HepG2 (cell line): ENCODE measurements around the gene MRRF. TPM values are rescaled to one million over a fixed set of nuclear protein-coding genes. Genes with fewer than 3 reads are reported as not detected.

ENCODE experiments used
- ATAC-seq: fragments of 200-7000 bp; cut with Tn5 transposase; 3 replicates; pipeline ENCODE4 v1.9.1; 2020; ENCODE audit warnings: mild to moderate bottlenecking, moderate library complexity
- BruUV-seq: library from RNA; stranded (reverse); fragments of 400-500 nt; replicated peaks from 2 replicates; lab custom pipeline; 2021; lab: Mats Ljungman, UMichigan
- CTCF ChIA-PET: fragments of 300-600 bp; formaldehyde crosslinking; extraction: SDS; loops from one replicate; lab custom pipeline; 2021; ENCODE audit warnings: low total read pairs, inconsistent platforms, low intra/inter-chr PET ratio; lab: Yijun Ruan, JAX
- POLR2A ChIA-PET: fragments of 350-600 bp; sonication (Branson Sonifier 250); formaldehyde crosslinking; loops from one replicate; lab custom pipeline; 2020; ENCODE audit warnings: antibody characterized with exemption, inconsistent platforms; lab: Yijun Ruan, JAX
- DNase-seq: peaks from one replicate; pipeline ENCODE4 v3.0.0-alpha.2; 2015; ENCODE audit warnings: low spot score
- FAIRE-seq: peaks from 3 replicates; lab custom pipeline; 2011; peaks lifted over from hg19 to GRCh38; lab: Jason Lieb, UNC
- H2AFZ ChIP-seq: one replicate; pipeline ENCODE4 v1.6.1; 2011; ENCODE audit warnings: low read length, inconsistent platforms
- H3K27ac ChIP-seq: fragments of 300-600 bp; 3 replicates; pipeline ENCODE4 v1.8.0; 2011; ENCODE audit warnings: mixed run types, mild to moderate bottlenecking, mixed read lengths, low read length, inconsistent platforms; ENCODE audit not compliant: insufficient read depth; ENCODE audit errors: extremely low read length
- H3K27me3 ChIP-seq, 2 experiments: fragments of 200-600 bp in 1 of 2; 2 replicates in 1 of 2; 3 replicates in 1 of 2; pipeline versions ENCODE4 v1.6.0 to v1.8.0; 2011; ENCODE audit warnings: low read length in 2 of 2, mild to moderate bottlenecking in 2 of 2, moderate library complexity in 2 of 2, inconsistent platforms in 1 of 2; ENCODE audit not compliant: insufficient read depth in 2 of 2, control insufficient read depth in 1 of 2
- H3K36me3 ChIP-seq, 2 experiments: fragments of 200-600 bp in 1 of 2; replicated peaks in 1 of 2; 2 replicates in 1 of 2; 3 replicates in 1 of 2; pipeline versions ENCODE4 v1.5.1 to v1.8.0; 2011; ENCODE audit warnings: low read length in 2 of 2, inconsistent platforms in 1 of 2; ENCODE audit not compliant: insufficient read depth in 2 of 2, control insufficient read depth in 1 of 2
- H3K4me1 ChIP-seq: 2 replicates; pipeline ENCODE4 v1.5.1; 2012; ENCODE audit warnings: low read length, inconsistent platforms; ENCODE audit not compliant: insufficient read depth
- H3K4me2 ChIP-seq: 2 replicates; pipeline ENCODE4 v1.6.0; 2011; ENCODE audit warnings: low read depth, low read length, inconsistent platforms
- H3K4me3 ChIP-seq, 3 experiments: fragments of 200-600 bp in 1 of 3; sonication (generic), shearing (Covaris generic) in 1 of 3; replicated peaks in 1 of 3; 2 replicates each; pipeline ENCODE4 v1.5.1; 2011 to 2016; ENCODE audit warnings: low read length in 3 of 3, inconsistent platforms in 2 of 3, low read depth in 2 of 3, mild to moderate bottlenecking in 2 of 3, control low read depth in 1 of 3, mixed read lengths in 1 of 3; ENCODE audit not compliant: insufficient read depth in 1 of 3
- H3K79me2 ChIP-seq: one replicate; pipeline ENCODE4 v1.6.1; 2011; ENCODE audit warnings: low read length, inconsistent platforms; ENCODE audit not compliant: insufficient read depth
- H3K9ac ChIP-seq: 2 replicates; pipeline ENCODE4 v1.6.0; 2011; ENCODE audit warnings: mild to moderate bottlenecking, low read depth, low read length, inconsistent platforms; ENCODE audit not compliant: insufficient read depth
- H3K9me3 ChIP-seq: 2 replicates; pipeline ENCODE4 v1.5.1; 2012; ENCODE audit warnings: mild to moderate bottlenecking, low read length
- H4K20me1 ChIP-seq: 2 replicates; pipeline ENCODE4 v1.6.0; 2011; ENCODE audit warnings: inconsistent platforms, mild to moderate bottlenecking, low read length, moderate library complexity; ENCODE audit not compliant: insufficient read depth
- ASH2L ChIP-seq: fragments of 300-600, 200-600 bp; sonication (generic); IDR thresholded peaks from 2 replicates; pipeline ENCODE4 v1.7.0; 2017; ENCODE audit warnings: low read depth, mild to moderate bottlenecking, moderate library complexity, mixed read lengths, low read length; ENCODE audit not compliant: insufficient read length
- DRAP1 ChIP-seq: IDR thresholded peaks from 2 replicates; pipeline ENCODE4 v1.6.1; 2016; ENCODE audit warnings: missing genetic modification reagents, missing compliant biosample characterization
- ETS1 ChIP-seq: sonication (generic); formaldehyde crosslinking; IDR thresholded peaks from 2 replicates; pipeline ENCODE4 v1.4.0; 2020; ENCODE audit warnings: missing genetic modification reagents
- GPBP1L1 ChIP-seq: sonication (generic); formaldehyde crosslinking; IDR thresholded peaks from 2 replicates; pipeline ENCODE4 v1.5.0; 2020; ENCODE audit warnings: mild to moderate bottlenecking, missing genetic modification reagents
- NFE2 ChIP-seq: sonication (generic); formaldehyde crosslinking; IDR thresholded peaks from 2 replicates; pipeline ENCODE4 v1.4.0; 2020; ENCODE audit warnings: missing genetic modification reagents
- NR1H2 ChIP-seq: sonication (generic); formaldehyde crosslinking; IDR thresholded peaks from 2 replicates; pipeline ENCODE4 v1.8.1; 2022; ENCODE audit warnings: low read depth, missing genetic modification reagents, borderline replicate concordance
- PAF1 ChIP-seq: IDR thresholded peaks from 2 replicates; pipeline ENCODE4 v1.6.1; 2016; ENCODE audit warnings: missing genetic modification reagents, missing compliant biosample characterization
- RELA ChIP-seq: sonication (generic); formaldehyde crosslinking; IDR thresholded peaks from 2 replicates; pipeline ENCODE4 v1.4.0; 2020; ENCODE audit warnings: missing genetic modification reagents
- SMARCE1 ChIP-seq: fragments of 450-650 bp; IDR thresholded peaks from 2 replicates; pipeline ENCODE4 v1.6.1; 2017; ENCODE audit warnings: borderline replicate concordance
- SP4 ChIP-seq: sonication (generic); formaldehyde crosslinking; IDR thresholded peaks from 2 replicates; pipeline ENCODE4 v1.8.1; 2023; ENCODE audit warnings: mild to moderate bottlenecking, missing genetic modification reagents
- SRSF4 ChIP-seq: fragments of 200-400 bp; formaldehyde crosslinking; IDR thresholded peaks from one replicate; pipeline ENCODE4 v1.6.1; 2018; ENCODE audit warnings: mild to moderate bottlenecking, low read depth, low read length, moderate library complexity; ENCODE audit not compliant: poor library complexity, severe bottlenecking
- STAT6 ChIP-seq: sonication (generic); formaldehyde crosslinking; IDR thresholded peaks from 2 replicates; pipeline ENCODE4 v1.4.0; 2020; ENCODE audit warnings: missing genetic modification reagents, mild to moderate bottlenecking, borderline replicate concordance
- ZFP82 ChIP-seq: sonication (generic); formaldehyde crosslinking; IDR thresholded peaks from 2 replicates; pipeline ENCODE4 v1.5.1; 2020; ENCODE audit warnings: mild to moderate bottlenecking, missing genetic modification reagents, borderline replicate concordance
- ZNF207 ChIP-seq: fragments of 450-650 bp; IDR thresholded peaks from 2 replicates; pipeline ENCODE4 v1.6.1; 2016; ENCODE audit warnings: antibody characterized with exemption, borderline replicate concordance
- ZNF709 ChIP-seq: sonication (generic); formaldehyde crosslinking; IDR thresholded peaks from 2 replicates; pipeline ENCODE4 v1.5.0; 2020; ENCODE audit warnings: mild to moderate bottlenecking, missing genetic modification reagents
- ZNF766 ChIP-seq: sonication (generic); formaldehyde crosslinking; IDR thresholded peaks from 2 replicates; pipeline ENCODE4 v1.5.0; 2020; ENCODE audit warnings: missing genetic modification reagents, borderline replicate concordance
- ZNF879 ChIP-seq: sonication (generic); formaldehyde crosslinking; IDR thresholded peaks from 2 replicates; pipeline ENCODE4 v1.8.1; 2023; ENCODE audit warnings: missing genetic modification reagents
- WGBS: methylation state at CpG from one replicate; pipeline ENCODE4 v1.1.6; 2017; ENCODE audit warnings: low lambda C conversion rate; 5-methylcytosine and 5-hydroxymethylcytosine counted together
- in situ Hi-C: cut with HindIII; loops from 2 replicates; pipeline ENCODE4 v1.10.0; 2017; ENCODE audit warnings: low pct_unique_long_range_greater_than_20kb; ENCODE audit not compliant: extremely low pct_ligation_motif_present
- intact Hi-C: fragments of 100-400 bp; cut with micrococcal nuclease; formaldehyde crosslinking; loops from one replicate; pipeline ENCODE4 v1.10.0; 2022; ENCODE audit not compliant: unreplicated experiment
- polyA plus RNA-seq, 8 experiments: library from polyadenylated mRNA; depleted of rRNA in 3 of 8; stranded (reverse) in 7 of 8; unstranded in 1 of 8; fragments of >200 nt; fragmentation: Illumina TruSeq in 4 of 8; extraction: Trizol in 4 of 8; gene quantifications; 2 replicates each; pipeline versions ENCODE4 v1.2.1 to v1.2.3, GENCODE V29; 2011 to 2016; ENCODE audit warnings: low read depth in 4 of 8, missing spikeins in 1 of 8, mixed read lengths in 1 of 8; ENCODE audit not compliant: insufficient read depth in 1 of 8
- total RNA-seq, 5 experiments: library from RNA; depleted of rRNA; stranded (reverse); fragments of >200 nt; fragmentation: Illumina TruSeq; extraction: Trizol; gene quantifications; 2 replicates each; pipeline ENCODE4 v1.2.3, GENCODE V29; 2016; ENCODE audit warnings: low read depth in 1 of 5

Gene MRRF
- total and polyA plus RNA-seq, 2 of the 13 experiments (the other 11 are each of a cell fraction or from before 2014, with no cell fraction given), result 37.3 to 44.3 TPM

GRCh38 chr9:122370869-122371755, 106.4 kb downstream of the MRRF start, which contains the start of gene PTGS1 (continued):
- no peak for TF ChIP-seq SMARCE1
- no peak for TF ChIP-seq ZFP82 (CRISPR knock-in tag)
- TF ChIP-seq ZNF879 (CRISPR knock-in tag), result no peak
- TF ChIP-seq, all 625 proteins: peak for 0

- CTCF ChIA-PET, result no interaction called here
- no TSS peak for BruUV-seq
- Histone ChIP-seq H3K79me2 (no peaks in the 10 kb centered on the region), H3K36me3 (no peaks in the 10 kb centered on the region), H3K4me2 (no peak overlapping the region), H2AFZ (no peak overlapping the region), H3K27ac (no peak overlapping the region), H3K27me3 (peaks cover 0 to 18% of the 10 kb centered on the region in 2 experiments), H3K4me1 (peaks cover 22% of the 10 kb centered on the region), H3K4me3 (no peak overlapping the region), H4K20me1 (no peaks in the 10 kb centered on the region), H3K9ac (no peak overlapping the region), H3K9me3 (no peaks in the 10 kb centered on the region)
- 52% methylated on average over 7 of the region's 8 CpGs for WGBS
- intact Hi-C loops (no loop called here), in situ Hi-C loops (loop anchor here (25.0 kb wide), 1 partner anchor 440 kb away; the partner anchor contains the start of gene OR1K1)
- POLR2A ChIA-PET, result no interaction called here
- FAIRE-seq, result no peak
- DNase-seq, result no peak
- no peak for ATAC-seq
- TF ChIP-seq NR1H2 (CRISPR knock-in tag), result no peak
- TF ChIP-seq NFE2, result no peak
- no peak for TF ChIP-seq SP4 (CRISPR knock-in tag)
- TF ChIP-seq ASH2L, result no peak
- no peak for TF ChIP-seq ZNF207
- TF ChIP-seq ZNF766, result no peak
- no peak for TF ChIP-seq ZNF709
- TF ChIP-seq DRAP1 (CRISPR knock-in tag), result no peak
- no peak for TF ChIP-seq STAT6 (CRISPR knock-in tag)
- no peak for TF ChIP-seq SRSF4
- no peak for TF ChIP-seq PAF1 (CRISPR knock-in tag)
- no peak for TF ChIP-seq ETS1 (CRISPR knock-in tag)
- TF ChIP-seq GPBP1L1 (CRISPR knock-in tag), result no peak
- TF ChIP-seq RELA (CRISPR knock-in tag), result no peak
Observed at GRCh38 chr9:122371846-122372245, 107.2 kb downstream of the MRRF start.
